Measurements from ENCODE around the gene KPTN.

Gene KPTN

GRCh38 chr19:47514151-47514868 lies 30.3 kb upstream of the KPTN start:
- H3K9ac ChIP-seq (ENCODE audit: low read length): peak overlapping the region; percentile 81
- no peak for TF ChIP-seq EZH2phosphoT487 (IDR thresholded peaks at IDR 0.05; ENCODE audit: low read depth)
- no peak for TF ChIP-seq CTCF (IDR thresholded peaks at IDR 0.05; ENCODE audit: low read depth, low read length)
- H3K36me3 ChIP-seq (replicated peaks; ENCODE audit: low read depth, low read length): no peaks in the 10 kb centered on the region
- peak overlapping the region; percentile 97 for H3K4me2 ChIP-seq (ENCODE audit: low read length)
- H3K79me2 ChIP-seq (ENCODE audit: low read length): peaks cover 55% of the 10 kb centered on the region
- H3K4me3 ChIP-seq (ENCODE audit: low read length): peak overlapping the region; percentile 84
- no peaks in the 10 kb centered on the region for H3K9me3 ChIP-seq (ENCODE audit: insufficient read depth, low read length)
- H3K27ac ChIP-seq (ENCODE audit: low read length): peak overlapping the region; percentile 38
- peak overlapping the region; percentile 33; the same call in 1 of the 2 replicates for H2AFZ ChIP-seq (ENCODE audit: low read depth, low read length)
- H3K4me1 ChIP-seq (ENCODE audit: low read length): peaks cover 39% of the 10 kb centered on the region
- H4K20me1 ChIP-seq (ENCODE audit: insufficient read depth, low read length): peaks cover 31% of the 10 kb centered on the region
- H3K27me3 ChIP-seq (ENCODE audit: low read depth, low read length): peaks cover 24% of the 10 kb centered on the region

- TF ChIP-seq CTCF (IDR thresholded peaks at IDR 0.05; ENCODE audit: low read depth, low read length) (no peak), EZH2phosphoT487 (IDR thresholded peaks at IDR 0.05; ENCODE audit: low read depth) (no peak)
- H3K79me2 ChIP-seq (ENCODE audit: low read length): peaks cover 66% of the 10 kb centered on the region
- no peak overlapping the region for H3K4me2 ChIP-seq (ENCODE audit: low read length)
- H3K27me3 ChIP-seq (ENCODE audit: low read depth, low read length): peaks cover 17% of the 10 kb centered on the region
- no peak overlapping the region for H3K4me3 ChIP-seq (ENCODE audit: low read length)
- peaks cover 26% of the 10 kb centered on the region for H3K4me1 ChIP-seq (ENCODE audit: low read length)
- peaks cover 36% of the 10 kb centered on the region for H4K20me1 ChIP-seq (ENCODE audit: insufficient read depth, low read length)
- no peaks in the 10 kb centered on the region for H3K9me3 ChIP-seq (ENCODE audit: insufficient read depth, low read length)
- H2AFZ ChIP-seq (ENCODE audit: low read depth, low read length): no peak overlapping the region
- no peak overlapping the region for H3K9ac ChIP-seq (ENCODE audit: low read length)
- no peak overlapping the region for H3K27ac ChIP-seq (ENCODE audit: low read length)
- H3K36me3 ChIP-seq (replicated peaks; ENCODE audit: low read depth, low read length): no peaks in the 10 kb centered on the region
Measured at GRCh38 chr19:47512948-47513319, 28.9 kb upstream of the KPTN start.

DNA sequence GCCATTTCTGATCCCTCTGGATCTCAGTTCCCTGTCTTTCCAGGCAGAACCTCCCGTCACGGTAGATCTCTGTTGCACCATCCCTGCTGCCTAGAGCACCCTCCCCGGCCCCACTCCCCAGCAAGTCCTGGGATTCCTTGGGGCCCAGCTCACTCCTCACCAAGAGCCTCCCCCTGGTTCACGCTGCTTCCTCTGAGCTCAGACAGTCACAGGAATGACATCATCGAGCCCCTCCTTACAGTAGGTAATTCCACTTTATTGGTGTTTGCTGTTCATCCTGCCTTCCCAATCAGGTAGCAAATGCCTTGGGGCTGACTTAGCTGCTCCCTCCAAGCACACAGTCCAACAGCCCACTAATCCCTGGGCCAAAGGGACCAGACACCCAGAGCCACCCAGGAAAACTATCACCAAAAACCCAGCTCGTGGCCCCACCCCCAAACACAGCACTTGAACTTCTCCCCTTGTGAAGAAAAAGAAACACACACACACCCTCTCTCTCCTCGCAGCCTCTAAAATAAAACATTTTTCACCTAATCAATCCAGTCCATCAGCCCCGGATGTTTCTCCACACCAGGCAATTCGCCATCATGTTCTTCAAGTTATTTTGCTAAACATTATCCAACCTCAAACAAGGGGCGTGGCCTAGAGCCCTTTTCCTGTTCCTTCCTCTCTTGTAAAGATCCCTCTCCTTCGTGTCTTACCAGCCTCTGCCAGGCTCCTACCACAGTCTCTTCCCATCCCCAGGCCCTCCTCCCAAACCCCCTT lies 28.3 kb upstream of the KPTN start:
- Histone ChIP-seq H3K27me3 (ENCODE audit: low read depth, low read length) (peaks cover 11% of the 10 kb centered on the region), H3K9me3 (ENCODE audit: insufficient read depth, low read length) (no peaks in the 10 kb centered on the region), H3K4me2 (ENCODE audit: low read length) (no peak overlapping the region), H3K4me3 (ENCODE audit: low read length) (no peak overlapping the region), H3K79me2 (ENCODE audit: low read length) (peaks cover 72% of the 10 kb centered on the region), H4K20me1 (ENCODE audit: insufficient read depth, low read length) (peaks cover 41% of the 10 kb centered on the region), H2AFZ (ENCODE audit: low read depth, low read length) (no peak overlapping the region), H3K4me1 (ENCODE audit: low read length) (peaks cover 20% of the 10 kb centered on the region), H3K36me3 (replicated peaks; ENCODE audit: low read depth, low read length) (no peaks in the 10 kb centered on the region), H3K27ac (ENCODE audit: low read length) (no peak overlapping the region), H3K9ac (ENCODE audit: low read length) (no peak overlapping the region)
- TF ChIP-seq CTCF (IDR thresholded peaks at IDR 0.05; ENCODE audit: low read depth, low read length) (no peak), EZH2phosphoT487 (IDR thresholded peaks at IDR 0.05; ENCODE audit: low read depth) (no peak)

- H4K20me1 ChIP-seq (ENCODE audit: insufficient read depth, low read length): peaks cover 47% of the 10 kb centered on the region
- no peak overlapping the region for H2AFZ ChIP-seq (ENCODE audit: low read depth, low read length)
- no peak overlapping the region for H3K4me2 ChIP-seq (ENCODE audit: low read length)
- no peak overlapping the region for H3K9ac ChIP-seq (ENCODE audit: low read length)
- H3K36me3 ChIP-seq (replicated peaks; ENCODE audit: low read depth, low read length): no peaks in the 10 kb centered on the region
- H3K27ac ChIP-seq (ENCODE audit: low read length): no peak overlapping the region
- H3K4me3 ChIP-seq (ENCODE audit: low read length): no peak overlapping the region
- H3K79me2 ChIP-seq (ENCODE audit: low read length): peaks cover 73% of the 10 kb centered on the region
- H3K4me1 ChIP-seq (ENCODE audit: low read length): peaks cover 20% of the 10 kb centered on the region
- TF ChIP-seq EZH2phosphoT487 (IDR thresholded peaks at IDR 0.05; ENCODE audit: low read depth): no peak
- H3K27me3 ChIP-seq (ENCODE audit: low read depth, low read length): peaks cover 6% of the 10 kb centered on the region
- H3K9me3 ChIP-seq (ENCODE audit: insufficient read depth, low read length): no peaks in the 10 kb centered on the region
Measured at GRCh38 chr19:47511681-47512080, 27.7 kb upstream of the KPTN start.
